Activated CD4-positive, alpha-beta T cell treated with anti-CD3 and anti-CD28 coated beads, Interleukin-2, Interleukin-6, amounts not matched to agents 100 ng/mL and 50 ng/mL, durations not matched to agents 16 hours and 8 hours (primary cell): ENCODE measurements around the gene FOXP1.
"Not testable (repeated sequence)": the region's sequence is repeated elsewhere in the genome, so short reads cannot be mapped to it uniquely, and the experiment has no call there.

Experiments used
- DNase-seq: peaks from one replicate; pipeline ENCODE4 v3.0.0-alpha.2; 2020

FOXP1 gene

GRCh38 chr3:71526448-71526847 lies 57.1 kb downstream of the FOXP1 start:
- not testable (repeated sequence) for DNase-seq

GRCh38 chr3:71525391-71525790 lies 58.1 kb downstream of the FOXP1 start:
- DNase-seq = no peak

- no peak for DNase-seq
These were observed 58.9 kb downstream of the FOXP1 start for GRCh38 chr3:71524672-71525071.

GRCh38 chr3:71523628-71524027 lies 59.9 kb downstream of the FOXP1 start:
- DNase-seq = no peak

GRCh38 chr3:71521940-71522876 lies 61.3 kb downstream of the FOXP1 start:
- DNase-seq = no peak

GRCh38 chr3:71521021-71521352 lies 62.5 kb downstream of the FOXP1 start:
- no peak for DNase-seq

- no peak for DNase-seq
These were observed 63.1 kb downstream of the FOXP1 start for GRCh38 chr3:71520161-71521020.

- no peak for DNase-seq
These were observed 65.4 kb downstream of the FOXP1 start for GRCh38 chr3:71518089-71518488.

GRCh38 chr3:71517271-71517791 lies 66.2 kb downstream of the FOXP1 start:
- no peak for DNase-seq

- no peak for DNase-seq
These were observed 67.7 kb downstream of the FOXP1 start for GRCh38 chr3:71515636-71516365.

- DNase-seq = no peak
These were observed 68.9 kb downstream of the FOXP1 start for GRCh38 chr3:71514621-71515020.

- DNase-seq = no peak
These were observed 70.0 kb downstream of the FOXP1 start for GRCh38 chr3:71513515-71513914.

GRCh38 chr3:71513081-71513480 lies 70.4 kb downstream of the FOXP1 start:
- no peak for DNase-seq

- DNase-seq = no peak
These were observed 71.0 kb downstream of the FOXP1 start for GRCh38 chr3:71512544-71512943.

- peak; percentile 41 for DNase-seq
These were observed 71.5 kb downstream of the FOXP1 start for GRCh38 chr3:71512000-71512399.

GRCh38 chr3:71511446-71511845 lies 72.1 kb downstream of the FOXP1 start:
- DNase-seq = no peak

- no peak for DNase-seq
These were observed 72.5 kb downstream of the FOXP1 start for GRCh38 chr3:71511037-71511436.

- no peak for DNase-seq
These were observed 73.0 kb downstream of the FOXP1 start for GRCh38 chr3:71510510-71510909.

GRCh38 chr3:71509066-71509465 lies 74.5 kb downstream of the FOXP1 start:
- no peak for DNase-seq

- no peak for DNase-seq
These were observed 77.7 kb downstream of the FOXP1 start for GRCh38 chr3:71505767-71506350.

- peak; percentile 54 for DNase-seq
These were observed 79.1 kb downstream of the FOXP1 start for GRCh38 chr3:71504250-71505036.
